Tibial nerve (tissue), 4 donors: ENCODE measurements around the gene GPR31.

ENCODE experiments used
- CTCF ChIP-seq, 5 experiments: fragments of 200-600 bp in 3 of 5; fragments of 450-650 bp in 2 of 5; sonication (generic) in 3 of 5; IDR thresholded peaks; one replicate each; pipeline ENCODE4 v1.5.1; 2016 to 2019; ENCODE audit warnings: antibody characterized with exemption in 5 of 5, mild to moderate bottlenecking in 3 of 5, moderate library complexity in 2 of 5
- EP300 ChIP-seq, 2 donors: sonication (generic); formaldehyde crosslinking; IDR thresholded peaks; one replicate each; pipeline ENCODE4 v1.6.1; 2017; ENCODE audit warnings: antibody characterized with exemption in 2 of 2, mild to moderate bottlenecking in 1 of 2
- POLR2A ChIP-seq, 2 donors: fragments of 450-650 bp; IDR thresholded peaks; one replicate each; pipeline ENCODE4 v1.6.1; 2017; ENCODE audit warnings: antibody characterized with exemption in 2 of 2, mild to moderate bottlenecking in 2 of 2, moderate library complexity in 2 of 2

GRCh38 chr6:167137881-167138280, 19.9 kb downstream of the GPR31 start:
- TF ChIP-seq CTCF (IDR thresholded peaks at IDR 0.05): no peak
- no peak for TF ChIP-seq POLR2A (IDR thresholded peaks at IDR 0.05)
- TF ChIP-seq EP300 (IDR thresholded peaks at IDR 0.05): no peak
